DMS114 treated with DMSO at 0.1 percent for 48 hours (cell line): ENCODE measurements around the gene IL1RAPL1.
"Not testable (repeated sequence)": the region's sequence is repeated elsewhere in the genome, so short reads cannot be mapped to it uniquely, and the experiment has no call there.

Experiments used
- DNase-seq: peaks from one replicate; lab custom pipeline; 2025; ENCODE audit not compliant: unreplicated experiment; lab: John Stamatoyannopoulos, UW

IL1RAPL1 gene

DNA sequence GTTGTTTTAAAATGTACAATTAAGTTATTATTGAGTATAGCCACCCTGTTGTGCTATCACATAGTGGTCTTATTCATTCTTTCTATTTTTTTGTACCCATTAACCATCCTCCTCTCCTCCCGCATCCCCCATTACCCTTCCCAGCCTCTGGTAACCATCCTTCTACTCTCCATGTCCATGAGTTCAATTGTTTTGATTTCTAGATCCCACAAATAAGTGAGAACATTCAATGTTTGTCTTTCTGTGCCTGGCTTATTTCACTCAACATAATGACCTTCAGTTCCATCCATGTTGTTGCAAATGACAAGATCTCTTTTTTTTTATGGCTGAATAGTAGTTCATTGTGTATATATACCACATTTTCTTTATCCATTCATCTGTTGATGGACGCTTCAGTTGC is 179.3 kb downstream of the IL1RAPL1 start:
- DNase-seq, result not testable (repeated sequence)

DNA sequence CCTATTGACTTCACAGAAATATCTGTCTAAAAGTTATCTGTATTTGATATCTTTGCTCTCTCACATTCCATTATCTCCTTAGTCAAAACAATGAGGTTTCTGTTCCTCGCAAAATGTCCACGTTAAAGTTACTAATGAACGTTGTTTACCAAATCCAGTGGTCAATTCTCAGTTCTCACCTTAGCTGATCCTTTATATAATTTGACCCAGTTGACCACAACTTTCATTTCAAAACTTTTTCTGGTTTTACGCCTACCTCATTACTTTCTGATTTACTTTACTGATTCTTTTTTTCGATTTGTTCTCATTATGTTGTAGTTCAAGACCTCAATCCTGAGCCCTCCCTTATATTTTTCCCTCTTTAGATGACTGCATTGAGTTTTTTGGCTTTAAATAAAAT is 186.6 kb downstream of the IL1RAPL1 start:
- DNase-seq, result no peak

- DNase-seq, result no peak
Measured at GRCh38 chrX:28787206-28787605, 200.0 kb downstream of the IL1RAPL1 start.

DNA sequence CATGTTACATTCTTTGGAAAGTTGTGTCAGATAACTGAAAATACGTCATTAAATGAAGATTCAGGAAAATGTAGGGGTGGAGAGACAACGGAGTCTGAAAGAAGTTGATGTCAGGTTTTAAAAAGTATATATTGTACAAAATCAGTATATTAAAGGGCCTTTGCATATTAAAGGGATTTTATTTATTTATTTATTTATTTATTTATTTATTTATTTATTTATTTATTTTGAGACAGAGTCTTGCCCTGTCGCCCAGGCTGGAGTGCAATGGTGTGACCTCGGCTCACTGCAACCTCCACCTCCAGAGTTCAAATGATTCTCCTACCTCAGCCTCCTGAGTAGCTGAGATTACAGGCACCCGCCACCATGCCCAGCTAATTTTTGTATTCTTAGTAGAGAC is 213.4 kb downstream of the IL1RAPL1 start:
- not testable (repeated sequence) for DNase-seq

GRCh38 chrX:28802625-28803024 is 215.4 kb downstream of the IL1RAPL1 start:
- no peak for DNase-seq

GRCh38 chrX:28835991-28836390 is 248.7 kb downstream of the IL1RAPL1 start:
- DNase-seq, result no peak

- no peak for DNase-seq
Measured at GRCh38 chrX:28843817-28844216, 256.6 kb downstream of the IL1RAPL1 start.

DNA sequence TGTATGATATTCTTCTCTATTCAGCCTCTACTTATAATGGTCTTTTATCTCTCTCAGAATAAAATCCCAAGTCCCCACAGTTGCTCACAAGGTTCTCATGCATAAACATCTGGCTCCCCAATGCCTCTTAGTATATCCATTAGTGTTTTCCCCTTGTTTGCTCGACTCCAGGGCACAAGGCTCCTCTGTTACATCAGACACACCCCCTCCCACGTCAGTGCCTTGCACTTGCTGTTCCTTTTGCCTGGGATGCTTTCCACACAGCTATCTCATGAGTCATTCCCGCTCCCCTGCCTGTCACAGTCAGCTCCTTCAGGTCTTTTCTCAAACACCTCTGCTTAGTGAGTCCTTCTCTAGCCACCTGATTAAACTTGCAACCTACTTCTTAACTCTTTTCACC is 260.2 kb downstream of the IL1RAPL1 start:
- DNase-seq, result no peak

- no peak for DNase-seq
Measured at GRCh38 chrX:28848707-28849106, 261.5 kb downstream of the IL1RAPL1 start.

DNA sequence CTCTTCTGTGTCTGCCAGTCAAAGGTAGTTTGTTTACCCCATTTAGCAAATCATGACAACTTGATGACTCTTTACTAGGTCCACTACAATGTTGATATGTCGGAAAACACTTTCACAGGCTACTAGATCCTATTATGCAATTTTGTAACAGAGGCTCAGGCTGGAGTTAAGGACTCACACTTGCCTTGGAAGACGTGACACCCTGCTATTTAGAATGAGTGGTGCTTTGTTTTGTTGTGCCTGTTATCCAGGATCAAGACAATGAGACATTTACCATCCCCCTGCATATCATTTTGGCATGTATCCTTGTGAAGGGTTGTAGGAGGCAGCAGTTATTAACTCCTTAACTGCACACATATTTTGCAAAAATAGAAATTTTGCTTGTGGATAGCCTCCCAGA is 263.7 kb downstream of the IL1RAPL1 start:
- DNase-seq, result no peak

DNA sequence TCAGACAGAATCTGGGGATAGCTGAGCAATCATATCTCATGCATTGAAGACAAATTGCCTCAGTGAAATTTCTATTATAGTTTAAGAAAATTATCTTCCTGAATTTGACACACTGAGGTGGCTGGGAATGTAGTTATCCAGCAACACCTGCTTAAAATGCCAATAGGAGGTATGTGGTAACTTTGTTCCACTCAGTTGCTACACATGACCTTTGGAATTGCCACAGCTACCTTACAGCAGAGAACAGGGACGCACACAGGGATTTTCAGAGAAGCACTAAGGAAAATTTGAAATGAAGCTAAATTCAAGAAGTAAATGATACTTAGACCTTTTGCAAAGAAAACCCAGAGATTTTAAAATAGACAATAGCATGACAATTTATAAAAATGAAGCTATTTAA is 264.6 kb downstream of the IL1RAPL1 start:
- no peak for DNase-seq

DNA sequence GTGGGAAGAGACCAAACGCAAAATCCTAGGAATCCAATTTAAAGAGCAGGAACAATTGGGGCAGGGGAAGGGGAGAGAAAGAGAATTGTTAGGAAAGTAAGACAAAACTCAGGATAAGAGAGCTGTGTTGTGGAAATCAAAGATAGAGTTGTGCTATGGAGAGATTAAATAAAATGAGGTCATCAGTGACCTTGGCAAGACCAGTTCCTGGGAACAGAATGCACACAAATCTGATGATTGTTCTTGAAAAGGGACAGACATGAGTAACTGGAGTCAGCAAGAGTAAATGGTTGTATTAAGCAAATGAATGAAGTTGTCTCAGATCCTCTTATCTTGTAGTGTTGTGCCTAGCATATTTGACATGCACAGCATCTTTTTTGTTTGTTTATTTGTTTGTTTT is 267.4 kb downstream of the IL1RAPL1 start:
- DNase-seq, result no peak

- no peak for DNase-seq
Measured at GRCh38 chrX:28876408-28876807, 289.2 kb downstream of the IL1RAPL1 start.

DNA sequence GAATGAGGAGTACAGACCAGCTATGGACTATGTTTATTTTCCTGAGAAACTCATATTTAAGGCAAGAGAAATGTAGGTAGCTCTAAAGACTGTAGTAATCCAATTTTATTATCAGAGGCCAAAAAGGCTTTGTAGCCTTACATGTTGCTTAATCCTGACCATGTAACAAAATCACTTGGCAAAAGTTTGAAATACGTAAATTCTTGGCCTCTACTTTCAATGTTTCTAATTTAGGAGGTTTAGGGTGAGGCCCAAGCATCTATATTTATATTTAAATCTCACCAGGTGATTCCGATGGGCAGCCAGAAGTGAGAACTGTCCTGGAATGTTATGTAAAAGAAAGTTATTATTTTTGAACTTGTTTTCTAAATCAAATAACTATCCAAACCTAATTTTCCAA is 289.7 kb downstream of the IL1RAPL1 start:
- no peak for DNase-seq

- no peak for DNase-seq
Measured at GRCh38 chrX:28880136-28880535, 292.9 kb downstream of the IL1RAPL1 start.

DNA sequence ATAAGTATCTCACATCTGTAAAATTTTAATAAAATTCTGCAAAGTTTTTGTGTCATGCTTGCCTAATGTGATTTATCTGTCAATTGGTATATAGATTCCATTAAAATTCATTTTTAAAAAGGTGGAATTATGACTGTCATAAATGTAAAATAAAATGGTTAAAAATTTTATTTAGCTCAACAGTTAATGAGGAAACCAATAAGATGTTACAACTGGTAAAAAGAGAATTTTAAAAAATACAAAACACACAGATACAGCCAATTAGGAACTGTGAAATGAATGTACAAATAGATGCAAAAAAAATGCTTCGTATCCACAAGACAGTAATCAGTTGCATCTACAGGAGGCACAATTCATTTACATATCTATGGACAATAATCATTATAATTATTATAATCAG is 297.6 kb downstream of the IL1RAPL1 start:
- DNase-seq, result no peak

- DNase-seq, result no peak
Measured at GRCh38 chrX:28888416-28888815, 301.2 kb downstream of the IL1RAPL1 start.

DNA sequence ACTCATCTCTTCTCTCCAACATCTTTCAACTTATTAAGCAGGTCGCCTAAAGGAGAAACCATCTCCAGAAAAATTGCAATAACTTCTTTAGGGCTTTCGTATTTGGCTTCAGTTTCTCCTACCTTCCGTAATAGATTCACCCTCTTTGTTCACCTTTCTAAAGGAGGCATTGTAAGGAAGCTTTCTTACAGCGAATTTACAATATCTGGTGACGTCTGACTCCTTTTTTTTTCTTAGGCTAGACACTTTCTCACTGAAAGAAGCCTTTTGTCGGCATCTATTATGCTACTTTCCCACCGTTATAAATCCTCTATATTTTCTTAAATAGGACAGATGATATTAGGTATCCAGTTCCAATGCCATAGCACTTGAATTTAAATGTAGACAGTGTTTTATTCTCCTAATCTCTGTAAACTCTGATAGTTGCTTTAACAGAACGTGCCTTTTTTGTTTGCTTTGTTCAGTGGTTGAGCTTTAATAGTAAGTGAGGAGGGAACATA is 302.4 kb downstream of the IL1RAPL1 start:
- DNase-seq, result no peak

- no peak for DNase-seq
Measured at GRCh38 chrX:28901637-28902036, 314.4 kb downstream of the IL1RAPL1 start.

DNA sequence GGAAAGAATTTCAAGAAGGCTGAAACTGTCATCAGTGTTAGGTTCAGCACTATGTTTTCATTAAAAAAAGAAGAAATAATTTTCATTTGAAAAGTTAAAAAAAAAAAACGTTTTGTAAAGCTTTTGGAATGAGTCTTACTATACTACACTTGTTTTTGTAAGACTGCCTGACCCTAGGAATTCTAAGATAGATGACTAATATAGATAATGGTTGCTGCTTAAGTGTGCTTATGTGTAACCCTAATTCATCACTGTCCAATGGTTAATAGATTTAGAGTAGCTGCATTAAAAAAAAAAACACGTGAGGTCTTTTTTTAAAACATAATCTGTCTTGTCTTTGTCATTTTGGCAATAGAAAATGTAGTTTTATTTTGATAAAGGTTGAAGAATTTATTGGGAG is 323.2 kb downstream of the IL1RAPL1 start:
- DNase-seq, result no peak

- no peak for DNase-seq
Measured at GRCh38 chrX:28920153-28920943, 333.1 kb downstream of the IL1RAPL1 start.

DNA sequence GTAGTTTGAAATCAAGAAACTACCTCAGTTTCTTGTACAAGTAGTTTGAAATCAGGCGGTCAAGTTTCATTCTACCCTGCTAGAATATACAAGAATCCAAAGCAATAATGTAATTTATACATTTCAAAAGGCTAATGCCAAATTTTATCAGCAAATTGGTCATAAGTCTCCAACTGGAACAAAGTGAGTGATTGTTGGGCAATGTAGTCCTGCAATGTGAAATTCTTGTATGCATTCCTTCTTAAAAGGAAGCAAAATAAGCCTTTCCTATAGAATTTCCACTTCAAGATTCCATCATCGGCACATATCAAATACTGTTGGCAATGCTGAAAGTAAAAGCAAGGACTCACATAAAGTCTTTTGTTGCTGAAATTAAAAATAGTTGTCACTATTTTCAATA is 334.9 kb downstream of the IL1RAPL1 start:
- DNase-seq, result no peak

DNA sequence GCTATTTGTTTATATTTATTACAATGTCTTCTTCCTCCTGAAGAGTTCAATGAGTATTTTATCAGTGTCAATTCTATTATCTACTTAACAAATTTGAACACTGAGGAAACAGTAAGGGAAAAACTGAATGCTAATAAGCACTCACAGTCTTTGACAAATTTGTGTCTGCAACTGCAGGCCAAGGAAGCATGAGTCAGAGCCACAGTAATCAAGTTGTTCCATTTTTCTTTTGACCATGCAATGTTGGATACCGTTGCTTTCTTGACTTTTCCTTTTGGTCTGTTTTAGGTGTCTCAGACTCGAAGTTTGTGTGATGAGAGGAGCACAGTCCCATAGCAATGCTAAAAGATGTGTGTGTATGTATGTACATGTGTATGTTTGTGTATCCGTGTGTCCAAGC is 359.6 kb downstream of the IL1RAPL1 start:
- DNase-seq, result no peak
